ENCODE data around the gene PIAS1.
"Not testable (repeated sequence)": the region's sequence is repeated elsewhere in the genome, so short reads cannot be mapped to it uniquely, and the experiment has no call there.

The PIAS1 gene

GRCh38 chr15:68166847-68167246 lies 112.7 kb downstream of the PIAS1 start:
- FAIRE-seq (no peak), DNase-seq (ENCODE audit: extremely low spot score, insufficient read length, low read depth) (no peak)

DNA sequence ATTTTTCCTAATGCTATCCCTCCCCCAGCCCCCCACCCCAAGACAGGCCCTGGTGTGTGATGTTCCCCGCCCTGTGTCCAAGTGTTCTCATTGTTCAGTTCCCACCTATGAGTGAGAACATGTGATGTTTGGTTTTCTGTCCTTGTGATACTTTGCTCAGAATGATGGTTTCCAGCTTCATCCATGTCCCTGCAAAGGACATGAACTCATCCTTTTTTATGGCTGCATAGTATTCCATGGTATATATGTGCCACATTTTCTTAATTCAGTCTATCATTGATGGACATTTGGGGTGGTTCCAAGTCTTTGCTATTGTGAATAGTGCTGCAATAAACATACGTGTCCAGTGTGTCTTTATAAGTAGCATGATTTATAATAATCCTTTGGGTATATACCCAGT lies 117.9 kb downstream of the PIAS1 start:
- DNase-seq (ENCODE audit: extremely low spot score, insufficient read length, low read depth); FAIRE-seq: not testable (repeated sequence)

DNA sequence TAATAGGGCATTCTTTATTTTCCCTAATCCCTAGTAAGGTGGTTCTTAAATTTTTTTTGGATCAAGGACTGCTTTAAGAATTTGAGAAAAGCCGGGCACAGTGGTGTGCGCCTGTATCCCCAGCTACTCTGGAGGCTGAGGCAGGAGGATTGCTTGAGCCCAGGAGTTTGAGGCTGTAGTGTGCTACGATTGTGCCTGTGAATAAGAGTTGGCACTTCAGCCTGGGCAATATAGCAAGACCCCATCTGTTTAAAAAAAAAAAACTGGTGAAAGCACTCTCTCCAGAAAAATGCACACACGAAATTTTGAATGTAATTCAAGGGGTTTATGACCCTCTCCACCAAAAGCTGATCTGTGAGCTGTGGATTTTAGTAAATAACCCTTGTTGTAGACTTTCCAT lies 119.0 kb downstream of the PIAS1 start:
- DNase-seq (ENCODE audit: extremely low spot score, insufficient read length, low read depth): no peak
- no peak for FAIRE-seq

DNA sequence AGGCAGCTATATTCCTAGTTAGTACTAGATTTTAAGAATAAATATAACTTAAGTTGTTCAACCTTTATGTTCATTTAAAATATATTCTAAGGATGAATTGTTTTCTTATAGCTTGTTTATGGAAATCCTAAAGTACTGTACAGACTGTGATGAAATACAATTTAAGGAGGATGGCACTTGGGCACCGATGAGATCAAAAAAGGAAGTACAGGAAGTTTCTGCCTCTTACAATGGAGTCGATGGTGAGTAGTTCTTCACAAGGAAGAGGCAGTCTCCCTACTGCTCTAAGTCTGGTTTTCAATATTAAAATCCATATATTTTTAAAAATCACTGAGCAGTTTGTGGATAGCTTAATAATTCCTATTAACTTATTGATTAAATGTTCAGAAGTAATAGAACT lies 121.4 kb downstream of the PIAS1 start:
- no peak for DNase-seq (ENCODE audit: extremely low spot score, insufficient read length, low read depth)
- no peak for FAIRE-seq

DNA sequence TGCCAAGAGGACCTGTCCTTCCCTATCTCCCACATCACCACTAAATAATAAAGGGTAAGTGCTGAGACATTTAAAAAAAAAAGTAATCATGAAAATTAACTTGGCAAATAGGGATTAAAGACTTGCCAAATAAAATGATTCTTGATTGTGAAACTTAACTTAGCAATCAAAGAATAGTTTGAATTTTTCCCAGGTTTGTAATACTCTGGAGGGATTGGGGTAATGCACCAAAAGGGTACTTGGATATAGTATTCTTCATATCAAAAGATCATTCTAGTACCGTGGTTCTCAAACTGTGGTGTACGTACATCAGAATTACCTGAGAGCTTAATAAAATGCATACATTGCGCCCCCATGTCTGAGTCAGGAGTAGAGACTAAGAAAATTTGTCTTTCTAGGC lies 122.5 kb downstream of the PIAS1 start:
- no peak for DNase-seq (ENCODE audit: extremely low spot score, insufficient read length, low read depth)
- FAIRE-seq: no peak

- DNase-seq (ENCODE audit: extremely low spot score, insufficient read length, low read depth) (no peak), FAIRE-seq (no peak)
Observed at GRCh38 chr15:68177742-68178141, 123.6 kb downstream of the PIAS1 start.

DNA sequence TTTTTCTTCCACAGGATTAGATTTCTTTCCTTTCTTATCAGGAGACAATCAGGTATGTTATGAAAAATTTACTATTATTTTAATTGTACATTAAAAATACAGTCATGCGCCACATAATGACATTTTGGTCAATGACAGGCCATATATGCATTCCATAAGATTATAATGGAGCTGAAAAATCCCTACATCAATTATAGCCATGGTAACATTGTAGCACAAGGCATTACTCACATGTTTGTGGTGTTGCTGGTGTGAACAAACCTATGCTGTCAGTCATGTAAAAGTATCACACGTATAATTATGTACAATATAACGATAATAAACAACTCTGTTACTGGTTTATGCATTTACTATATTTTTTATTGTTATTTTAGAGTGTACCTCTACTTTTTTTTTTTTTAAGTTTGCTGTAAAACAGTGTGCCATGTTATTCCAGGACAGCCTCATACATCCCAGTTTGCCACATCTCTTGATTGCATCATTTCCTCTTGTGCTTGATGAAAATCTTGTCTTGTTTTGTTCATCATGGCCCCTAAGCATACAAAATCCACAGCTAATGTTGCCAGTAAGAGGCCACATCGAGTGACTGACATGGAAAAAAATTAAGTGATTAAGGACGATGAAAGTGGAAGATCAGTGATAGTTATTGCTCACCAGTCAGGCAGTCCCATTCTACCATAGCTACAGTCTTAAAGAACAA lies 129.7 kb downstream of the PIAS1 start:
- FAIRE-seq: no peak
- no peak for DNase-seq (ENCODE audit: extremely low spot score, insufficient read length, low read depth)

- no peak for FAIRE-seq
- no peak for DNase-seq (ENCODE audit: extremely low spot score, insufficient read length, low read depth)
Observed at GRCh38 chr15:68184616-68185480, 130.7 kb downstream of the PIAS1 start.

DNA sequence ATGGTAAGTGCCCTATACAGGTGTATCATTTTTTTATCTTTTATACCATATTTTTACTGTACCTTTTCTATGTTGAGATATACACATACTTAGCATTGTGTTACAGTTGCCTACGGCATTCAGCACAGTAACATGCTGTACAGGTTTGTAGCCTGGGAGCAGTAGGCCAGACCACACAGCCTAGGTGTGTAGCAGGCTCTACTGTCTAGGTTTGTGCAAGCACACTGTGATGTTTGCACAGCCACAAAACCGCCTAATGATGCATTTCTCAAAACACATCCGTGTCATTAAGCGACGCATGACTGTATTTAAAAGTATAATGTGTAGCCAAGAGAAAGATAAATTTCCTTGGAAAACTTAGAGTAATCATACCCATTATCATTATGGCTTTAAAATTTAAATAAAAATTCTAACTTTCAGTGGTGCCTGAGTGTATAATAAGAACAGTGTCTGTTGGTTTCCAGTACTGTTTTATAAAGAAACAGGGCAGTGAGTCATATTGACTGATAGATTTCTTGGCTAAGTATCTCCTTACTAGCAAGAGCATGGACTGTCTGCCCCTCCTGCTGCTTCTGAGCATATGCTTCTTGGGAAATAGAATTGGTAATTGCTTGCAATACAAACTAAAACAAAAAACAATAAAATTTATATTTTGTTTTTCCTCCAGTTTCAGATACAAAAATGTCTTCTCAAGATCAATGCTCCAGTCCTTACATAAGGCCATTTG lies 132.7 kb downstream of the PIAS1 start:
- FAIRE-seq: no peak
- no peak for DNase-seq (ENCODE audit: extremely low spot score, insufficient read length, low read depth)

- no peak for FAIRE-seq
- no peak for DNase-seq (ENCODE audit: extremely low spot score, insufficient read length, low read depth)
Observed at GRCh38 chr15:68187559-68187958, 133.4 kb downstream of the PIAS1 start.

GRCh38 chr15:68188647-68189046 lies 134.5 kb downstream of the PIAS1 start:
- DNase-seq (ENCODE audit: extremely low spot score, insufficient read length, low read depth): no peak
- no peak for FAIRE-seq

- DNase-seq (ENCODE audit: extremely low spot score, insufficient read length, low read depth): no peak
- FAIRE-seq: no peak
Observed at GRCh38 chr15:68190048-68190447, 135.9 kb downstream of the PIAS1 start.

DNA sequence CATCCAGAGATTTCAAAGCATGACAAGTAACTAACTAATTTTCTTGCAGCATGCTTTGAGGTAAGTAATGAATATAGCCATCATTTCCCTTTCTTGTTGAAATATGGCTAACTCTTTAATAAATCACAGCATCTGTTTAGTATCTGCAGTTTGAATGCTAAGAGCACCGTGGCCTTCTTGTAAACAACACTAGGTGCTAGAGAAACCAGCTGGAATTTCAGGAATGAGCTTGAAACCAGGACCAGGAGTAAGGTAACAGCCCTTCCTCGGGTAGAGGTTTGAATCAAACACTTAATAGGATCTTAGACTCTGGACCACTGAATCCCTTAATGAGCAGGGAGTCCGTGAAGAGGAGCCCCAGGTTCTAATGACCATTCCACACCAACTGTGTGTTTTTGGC lies 137.4 kb downstream of the PIAS1 start:
- FAIRE-seq (no peak), DNase-seq (ENCODE audit: extremely low spot score, insufficient read length, low read depth) (no peak)

DNA sequence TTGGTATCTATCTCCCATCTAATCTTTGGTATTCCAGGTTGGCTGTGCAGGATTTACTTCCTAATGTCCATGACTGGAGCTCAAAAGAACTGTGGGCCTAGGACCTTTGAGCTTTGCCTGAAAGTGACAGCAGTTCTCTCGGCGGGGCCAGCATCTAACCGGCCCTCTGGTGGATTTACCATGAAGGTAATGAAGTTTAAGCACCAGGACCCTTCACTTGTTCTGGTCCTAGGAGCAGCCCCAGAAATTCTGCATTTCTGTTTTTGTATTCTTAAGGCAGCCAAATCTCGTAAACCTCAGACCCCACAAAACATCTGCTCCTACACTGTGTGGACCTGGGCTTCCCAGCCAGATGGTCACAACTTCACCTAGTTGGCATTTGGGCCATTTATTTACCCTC lies 138.0 kb downstream of the PIAS1 start:
- DNase-seq (ENCODE audit: extremely low spot score, insufficient read length, low read depth) (no peak), FAIRE-seq (no peak)

DNA sequence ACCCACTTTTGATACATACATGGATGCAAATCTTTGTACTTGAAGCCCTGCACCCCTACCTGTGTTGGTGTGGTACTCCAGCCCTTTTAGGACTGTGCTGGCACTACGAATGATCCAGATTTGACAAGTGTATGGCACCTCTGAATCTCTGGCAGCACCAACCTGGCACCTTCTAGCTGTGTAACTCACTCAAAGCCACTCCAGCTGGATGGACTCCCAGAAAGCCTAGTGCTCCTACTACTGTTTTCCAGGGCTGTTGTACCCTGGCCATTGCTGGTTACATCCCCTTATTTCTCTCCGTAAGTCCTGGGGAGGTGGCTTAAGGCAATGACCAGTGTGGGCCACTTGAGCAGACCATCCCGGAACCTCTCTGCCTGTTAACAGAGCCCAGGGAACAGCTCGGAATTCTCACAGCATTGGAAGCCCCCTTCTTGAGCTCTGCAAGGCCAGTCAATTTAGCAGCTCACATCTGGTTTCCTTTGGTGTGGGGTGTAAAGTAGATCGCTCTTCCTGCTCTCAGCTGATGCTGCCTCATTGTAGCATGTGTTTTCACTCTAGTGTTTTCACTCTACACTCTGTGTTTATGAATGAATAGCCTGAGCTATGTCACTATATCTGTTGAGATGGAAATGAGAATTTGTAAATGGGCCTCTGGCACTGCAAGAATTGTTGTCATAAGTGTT lies 138.8 kb downstream of the PIAS1 start:
- DNase-seq (ENCODE audit: extremely low spot score, insufficient read length, low read depth): no peak
- FAIRE-seq: no peak

GRCh38 chr15:68195336-68196112 lies 141.4 kb downstream of the PIAS1 start:
- DNase-seq (ENCODE audit: extremely low spot score, insufficient read length, low read depth) (no peak), FAIRE-seq (no peak)

GRCh38 chr15:68196445-68197169 lies 142.5 kb downstream of the PIAS1 start:
- DNase-seq (ENCODE audit: extremely low spot score, insufficient read length, low read depth): no peak

DNA sequence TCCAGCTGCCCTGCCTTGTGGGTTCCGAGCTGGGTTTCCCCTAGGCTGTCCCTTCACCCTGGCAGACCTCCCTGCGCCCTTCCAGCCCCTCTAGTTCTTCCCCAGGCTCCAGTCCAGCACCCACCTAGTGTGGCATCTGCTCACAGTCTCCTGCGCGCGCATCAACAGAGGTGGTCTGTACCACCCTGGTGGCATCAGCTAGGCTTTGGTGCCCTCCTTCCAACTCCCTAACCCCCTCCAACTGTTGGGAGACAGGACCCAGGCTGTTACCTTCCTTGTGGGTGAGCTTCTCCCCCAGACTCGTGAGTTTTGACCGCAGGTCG lies 143.0 kb downstream of the PIAS1 start:
- FAIRE-seq (no peak), DNase-seq (ENCODE audit: extremely low spot score, insufficient read length, low read depth) (no peak)

More at GRCh38 chr15:68196445-68197169, 142.5 kb downstream of the PIAS1 start:
- FAIRE-seq: no peak

Data from GM18507 (cell line).